Cerebellar cortex (tissue), 1 donor: ENCODE results near the gene KIF14.
"Not testable (repeated sequence)": the region's sequence is repeated elsewhere in the genome, so short reads cannot be mapped to it uniquely, and the experiment has no call there.

ENCODE experiments used
- DNase-seq: peaks from one replicate; pipeline ENCODE4 v3.0.0-alpha.2; 2015; ENCODE audit warnings: low spot score

The KIF14 gene

GRCh38 chr1:200634261-200635122 is 13.9 kb upstream of the KIF14 start:
- no peak for DNase-seq

- DNase-seq = no peak
These were observed 10.8 kb upstream of the KIF14 start for GRCh38 chr1:200631375-200631774.

GRCh38 chr1:200630515-200630899 is 10.0 kb upstream of the KIF14 start:
- DNase-seq = not testable (repeated sequence)

- no peak for DNase-seq
These were observed 9.4 kb upstream of the KIF14 start for GRCh38 chr1:200629876-200630514.

GRCh38 chr1:200628223-200628881 is 7.8 kb upstream of the KIF14 start:
- DNase-seq = no peak

GRCh38 chr1:200627575-200628222 is 7.1 kb upstream of the KIF14 start:
- DNase-seq = no peak

- DNase-seq = no peak
These were observed 6.4 kb upstream of the KIF14 start for GRCh38 chr1:200626853-200627534.

- no peak for DNase-seq
These were observed 4.9 kb upstream of the KIF14 start for GRCh38 chr1:200625381-200625824.

GRCh38 chr1:200624679-200625335 is 4.3 kb upstream of the KIF14 start:
- DNase-seq = no peak

GRCh38 chr1:200619894-200620272 is 668 bp downstream of the KIF14 start:
- no peak for DNase-seq

GRCh38 chr1:200610846-200611245 is 9.7 kb downstream of the KIF14 start:
- no peak for DNase-seq

GRCh38 chr1:200602632-200603031 is 17.9 kb downstream of the KIF14 start:
- no peak for DNase-seq

- DNase-seq = no peak
These were observed 30.6 kb downstream of the KIF14 start for GRCh38 chr1:200590001-200590400.

- no peak for DNase-seq
These were observed 31.9 kb downstream of the KIF14 start for GRCh38 chr1:200588698-200589097.

- no peak for DNase-seq
These were observed 56.2 kb downstream of the KIF14 start for GRCh38 chr1:200564319-200564718.

GRCh38 chr1:200561856-200562214 is 58.7 kb downstream of the KIF14 start:
- DNase-seq = no peak

- DNase-seq = peak; percentile 57
These were observed 61.6 kb downstream of the KIF14 start for GRCh38 chr1:200558866-200559459.

- no peak for DNase-seq
These were observed 64.5 kb downstream of the KIF14 start for GRCh38 chr1:200556002-200556401.

GRCh38 chr1:200552737-200553136 is 67.8 kb downstream of the KIF14 start:
- not testable (repeated sequence) for DNase-seq

GRCh38 chr1:200550367-200550766 is 70.2 kb downstream of the KIF14 start:
- no peak for DNase-seq

- no peak for DNase-seq
These were observed 73.2 kb downstream of the KIF14 start for GRCh38 chr1:200547386-200547785.
